ENCODE results near the gene TRAF1.

The TRAF1 gene

GRCh38 chr9:120866651-120867050, 59.9 kb downstream of the TRAF1 start:
- DNase-seq, result no peak

DNA sequence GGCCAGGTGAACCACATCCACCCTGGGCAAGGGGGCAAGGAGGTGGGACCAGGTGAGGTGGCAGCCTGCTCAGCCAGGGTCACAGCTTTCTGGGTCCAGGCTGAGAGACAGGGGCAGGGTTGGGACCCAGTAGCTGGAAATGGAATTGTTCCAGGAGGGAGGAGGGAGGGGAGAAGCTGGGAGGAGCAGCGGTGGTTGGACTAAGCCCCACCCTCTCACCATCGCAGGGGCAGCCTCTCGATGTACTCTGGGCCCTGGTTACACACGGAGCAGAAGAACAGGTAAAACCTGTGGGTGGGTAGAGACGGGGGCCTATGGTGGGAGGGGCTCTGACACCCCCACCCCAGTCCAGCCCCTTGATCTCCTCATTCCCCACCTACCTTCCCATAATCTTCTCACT, 60.8 kb downstream of the TRAF1 start:
- DNase-seq, result no peak

DNA sequence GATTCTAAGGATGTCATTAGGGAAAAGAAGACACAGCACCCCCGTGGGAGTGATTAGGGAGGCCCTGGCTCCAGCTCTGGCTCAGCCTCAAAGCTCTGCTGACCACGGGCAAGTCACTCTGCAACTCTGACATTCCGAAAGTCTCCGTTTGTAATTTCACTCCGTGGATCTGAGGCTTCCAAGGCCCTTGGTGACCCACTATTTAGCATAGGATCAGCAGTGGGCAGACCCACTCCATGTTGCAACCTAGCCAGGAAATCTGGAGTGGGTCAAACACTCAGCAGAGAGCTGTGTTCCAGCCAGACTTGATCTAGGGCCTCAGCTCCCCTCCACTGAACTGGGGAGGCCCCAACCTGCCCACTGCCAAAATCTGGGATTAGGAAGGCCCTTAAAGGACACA, 61.4 kb downstream of the TRAF1 start:
- DNase-seq, result no peak

DNA sequence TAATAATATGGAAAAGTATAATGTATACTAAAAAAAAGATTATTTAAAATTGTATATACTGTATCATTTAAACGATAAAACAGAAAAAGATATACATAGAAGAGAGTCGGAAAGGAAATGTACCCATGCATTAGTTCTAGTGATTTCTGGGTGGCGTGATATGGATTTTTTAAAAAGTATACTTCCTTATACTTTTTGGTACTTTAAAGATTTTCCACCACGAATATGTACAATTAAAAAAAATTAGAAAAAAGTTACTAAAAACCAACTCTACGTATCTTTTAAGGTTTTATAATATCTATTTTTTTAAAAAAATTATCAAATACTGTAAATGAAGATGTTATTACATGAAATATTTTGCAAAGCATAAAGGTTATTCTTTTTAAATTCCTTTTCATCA, 61.9 kb downstream of the TRAF1 start:
- DNase-seq, result no peak

DNA sequence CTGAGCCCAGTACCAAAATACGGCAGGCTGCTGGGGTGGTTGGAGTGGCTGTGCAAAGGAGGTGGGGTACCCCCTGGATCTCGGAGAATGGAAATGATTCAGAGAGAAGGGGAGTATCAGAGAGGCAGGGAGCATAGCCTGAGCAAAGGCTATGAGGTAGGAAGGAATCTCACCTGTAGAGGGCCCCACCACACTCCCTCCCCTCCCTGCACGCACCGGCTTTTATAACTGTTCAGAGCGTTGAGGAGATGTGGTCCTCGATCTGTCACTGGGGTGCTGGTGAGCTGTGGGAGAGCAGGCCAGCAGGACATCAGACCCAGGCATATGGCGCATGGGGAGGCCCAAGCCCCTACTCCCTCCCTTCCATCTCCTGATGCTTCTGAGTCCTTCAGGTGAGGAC, 62.8 kb downstream of the TRAF1 start:
- no peak for DNase-seq

DNA sequence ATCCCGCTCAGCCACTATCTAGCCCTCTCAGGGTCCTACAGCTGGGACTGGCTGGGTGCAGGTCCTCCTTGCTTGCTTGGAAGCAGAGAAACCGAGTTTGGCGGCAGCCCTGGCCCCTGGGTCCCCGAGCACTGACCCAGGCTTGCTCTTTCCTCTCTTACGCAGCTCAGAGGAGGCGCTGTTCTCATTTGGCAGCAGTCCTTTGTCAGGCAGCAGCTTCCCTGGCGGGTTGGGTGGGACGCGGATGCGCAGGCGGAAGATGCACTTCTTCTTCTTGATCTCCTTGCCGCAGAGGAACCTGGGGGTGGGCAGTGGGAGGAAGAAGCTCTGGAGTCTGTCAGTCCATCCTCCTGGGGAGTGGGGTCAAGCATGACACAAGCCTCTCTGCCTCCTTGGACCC, 64.1 kb downstream of the TRAF1 start:
- no peak for DNase-seq

GRCh38 chr9:120861935-120862334, 64.7 kb downstream of the TRAF1 start:
- no peak for DNase-seq

GRCh38 chr9:120860083-120860482, 66.5 kb downstream of the TRAF1 start:
- no peak for DNase-seq

DNA sequence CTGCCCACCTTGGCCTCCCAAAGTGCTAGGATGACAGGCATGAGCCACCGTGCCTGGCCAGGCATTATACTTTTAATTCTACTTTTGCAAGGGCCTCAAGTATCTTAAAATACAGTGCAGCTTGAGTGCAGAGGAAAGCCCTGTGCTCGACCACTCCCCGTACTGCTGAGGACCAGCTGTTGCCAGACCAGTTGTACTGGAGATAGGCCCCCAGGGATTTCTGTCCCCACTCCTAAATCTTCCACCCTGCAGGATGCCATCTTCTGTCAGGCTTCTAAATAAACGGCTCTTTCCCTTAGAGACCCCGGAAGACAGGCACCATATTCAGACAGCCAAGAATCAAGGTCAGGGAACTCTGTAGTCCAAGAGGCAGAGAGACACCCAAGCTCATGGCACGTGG, 67.2 kb downstream of the TRAF1 start:
- DNase-seq, result no peak

GRCh38 chr9:120857902-120858301, 68.7 kb downstream of the TRAF1 start:
- DNase-seq, result no peak

- no peak for DNase-seq
Measured at GRCh38 chr9:120857481-120857880, 69.1 kb downstream of the TRAF1 start.

GRCh38 chr9:120856700-120857099, 69.9 kb downstream of the TRAF1 start:
- no peak for DNase-seq

GRCh38 chr9:120855827-120856670, 70.5 kb downstream of the TRAF1 start:
- no peak for DNase-seq

- DNase-seq, result no peak
Measured at GRCh38 chr9:120854596-120855327, 71.8 kb downstream of the TRAF1 start.

GRCh38 chr9:120853198-120853597, 73.4 kb downstream of the TRAF1 start:
- no peak for DNase-seq

Data from NCI-H146 (cell line).